GM19455 (cell line): Measurements from ENCODE around the gene SEC61G.

ENCODE experiments used
- ATAC-seq: cut with Tn5 transposase; IDR thresholded peaks from one replicate; pipeline ENCODE4 v1.9.1; 2021; ENCODE audit not compliant: unreplicated experiment

SEC61G gene

GRCh38 chr7:54769203-54769602 is 10.2 kb upstream of the SEC61G start:
- ATAC-seq, result no peak

DNA sequence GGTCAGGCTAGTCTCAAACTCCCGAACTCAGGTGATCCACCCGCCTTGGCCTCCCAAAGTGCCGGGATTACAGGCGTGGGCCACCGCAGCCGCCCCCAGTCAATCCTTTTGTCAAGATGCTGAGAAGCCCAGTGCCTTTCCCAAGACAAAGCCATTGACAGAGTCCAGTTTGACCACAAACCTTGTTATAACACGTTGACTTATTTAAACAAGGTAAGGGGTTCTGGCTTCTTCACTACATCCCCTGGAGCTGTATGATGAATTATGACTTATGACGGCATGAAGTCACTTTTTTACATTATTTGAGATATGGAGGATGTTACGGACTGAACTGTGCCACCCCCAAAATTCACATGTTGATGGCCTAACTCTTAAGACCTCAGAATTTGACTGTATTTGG is 5.8 kb upstream of the SEC61G start:
- no peak for ATAC-seq

DNA sequence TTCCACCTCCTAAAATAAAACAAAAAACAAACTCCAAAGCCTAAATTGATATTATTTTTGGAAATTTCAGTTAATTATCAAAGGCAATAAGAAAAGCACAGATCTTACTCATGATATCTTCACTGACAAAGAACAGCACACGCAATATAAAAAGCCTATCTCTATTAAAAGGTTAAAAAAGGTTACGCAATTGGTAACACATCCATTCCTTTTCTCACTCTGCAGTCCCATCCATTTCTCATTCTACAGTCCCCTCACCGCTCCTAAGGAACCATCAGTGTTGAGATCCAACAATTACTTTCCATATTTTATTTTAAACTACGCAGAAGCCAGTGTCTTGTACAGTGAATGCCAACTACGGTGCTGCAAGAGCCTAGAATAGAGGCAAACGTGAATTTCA is 1.3 kb downstream of the SEC61G start:
- ATAC-seq, result no peak

- no peak for ATAC-seq
Measured at GRCh38 chr7:54749200-54749599, 9.8 kb downstream of the SEC61G start.

GRCh38 chr7:54747234-54747633 is 11.8 kb downstream of the SEC61G start:
- ATAC-seq, result no peak

GRCh38 chr7:54743580-54743979 is 15.4 kb downstream of the SEC61G start:
- no peak for ATAC-seq

DNA sequence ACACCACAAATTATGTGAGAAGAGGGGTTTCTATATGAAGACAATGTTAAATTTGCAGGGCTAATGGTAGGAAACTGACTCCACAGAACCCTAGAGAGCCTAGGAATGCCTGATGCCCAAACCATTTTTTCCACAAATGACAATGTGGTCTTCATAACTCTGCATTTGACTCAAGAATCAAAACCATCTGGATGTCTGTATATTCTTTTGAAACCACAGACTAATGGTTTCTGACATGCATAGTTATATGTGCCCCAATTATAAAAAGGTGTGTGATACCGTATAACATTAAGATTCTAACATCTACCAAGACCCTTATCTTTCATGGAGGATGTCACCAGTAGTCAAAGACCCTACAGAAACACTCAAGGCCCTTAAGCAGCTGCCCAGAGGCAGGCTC is 20.3 kb downstream of the SEC61G start:
- ATAC-seq, result no peak

GRCh38 chr7:54729107-54729506 is 29.9 kb downstream of the SEC61G start:
- ATAC-seq, result no peak

DNA sequence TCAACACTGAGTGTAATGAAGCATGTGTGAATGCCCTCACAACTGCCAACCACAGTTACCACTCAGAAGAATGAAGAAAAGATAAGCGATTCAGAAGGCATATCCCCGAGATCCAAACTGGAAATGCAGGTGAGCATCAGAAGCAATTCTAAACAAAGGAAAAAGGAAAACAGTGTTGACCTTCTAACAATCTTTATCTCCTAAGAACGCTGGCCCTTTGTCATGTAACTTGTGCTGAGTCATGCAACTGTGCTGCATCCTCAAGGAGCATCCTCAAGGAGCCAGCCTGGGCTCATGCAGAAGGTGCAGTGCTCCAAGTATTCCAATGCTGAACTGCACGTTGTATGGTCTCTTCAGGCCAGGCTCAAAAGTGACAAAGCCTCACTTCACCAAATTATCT is 30.6 kb downstream of the SEC61G start:
- no peak for ATAC-seq

DNA sequence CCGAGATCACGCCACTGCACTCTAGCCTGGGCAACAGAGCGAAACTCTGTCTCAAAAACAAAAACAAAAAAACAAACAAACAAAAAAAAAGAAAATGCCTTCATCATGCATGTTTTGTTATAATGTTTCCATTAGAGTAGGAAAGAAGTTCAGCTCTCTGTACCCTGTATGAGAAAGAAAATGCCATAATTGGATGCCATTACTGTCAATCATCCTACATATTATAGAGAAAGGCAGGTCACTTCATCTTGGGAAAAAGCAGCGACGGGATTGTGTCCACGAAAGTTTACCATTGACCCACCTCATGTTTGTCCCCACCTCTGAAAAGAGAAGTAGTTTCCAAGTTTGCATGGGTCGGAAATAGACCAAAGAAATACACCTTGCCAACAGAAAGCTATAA is 33.8 kb downstream of the SEC61G start:
- no peak for ATAC-seq

GRCh38 chr7:54722502-54722901 is 36.5 kb downstream of the SEC61G start:
- no peak for ATAC-seq

GRCh38 chr7:54722026-54722425 is 37.0 kb downstream of the SEC61G start:
- no peak for ATAC-seq

GRCh38 chr7:54719974-54720373 is 39.0 kb downstream of the SEC61G start:
- no peak for ATAC-seq

DNA sequence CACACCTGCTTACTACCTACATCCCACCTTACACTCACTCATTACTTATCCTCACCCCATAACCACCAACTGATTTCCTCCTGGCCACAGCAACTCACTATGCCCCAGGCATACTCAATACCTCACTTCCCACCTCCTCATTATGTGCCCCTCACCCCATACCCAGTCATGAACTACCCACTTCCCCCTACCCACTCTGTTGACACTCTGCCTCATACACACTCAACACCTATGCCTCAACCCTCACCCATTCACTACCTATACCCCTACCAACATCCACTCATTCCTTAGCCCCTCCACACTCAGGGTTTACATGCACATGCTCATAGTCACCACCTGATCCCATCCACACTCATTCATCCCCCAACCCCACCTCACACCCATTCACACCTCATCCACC is 39.6 kb downstream of the SEC61G start:
- ATAC-seq, result no peak

DNA sequence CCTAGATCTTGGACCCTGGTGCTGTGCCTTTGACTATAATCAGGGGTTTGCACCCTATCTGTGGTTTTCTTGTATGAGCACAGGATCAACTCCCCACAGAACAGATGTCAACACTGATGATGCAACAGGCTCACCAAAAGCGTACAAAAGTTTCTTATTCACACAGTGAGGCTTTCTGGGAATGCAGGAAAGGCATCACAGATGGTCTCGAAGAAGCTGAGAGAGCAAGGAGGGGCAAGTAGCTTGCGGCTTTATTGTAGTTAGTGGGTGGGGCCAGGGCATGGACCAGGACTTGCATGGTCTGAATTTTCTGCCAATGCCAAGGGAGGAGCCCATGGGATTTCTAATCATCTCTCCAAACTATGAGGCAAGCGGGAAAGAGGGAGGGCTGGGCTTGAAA is 46.2 kb downstream of the SEC61G start:
- no peak for ATAC-seq

GRCh38 chr7:54711900-54712595 is 47.0 kb downstream of the SEC61G start:
- no peak for ATAC-seq

GRCh38 chr7:54709283-54709682 is 49.7 kb downstream of the SEC61G start:
- no peak for ATAC-seq

GRCh38 chr7:54705436-54705835 is 53.6 kb downstream of the SEC61G start:
- ATAC-seq, result no peak

DNA sequence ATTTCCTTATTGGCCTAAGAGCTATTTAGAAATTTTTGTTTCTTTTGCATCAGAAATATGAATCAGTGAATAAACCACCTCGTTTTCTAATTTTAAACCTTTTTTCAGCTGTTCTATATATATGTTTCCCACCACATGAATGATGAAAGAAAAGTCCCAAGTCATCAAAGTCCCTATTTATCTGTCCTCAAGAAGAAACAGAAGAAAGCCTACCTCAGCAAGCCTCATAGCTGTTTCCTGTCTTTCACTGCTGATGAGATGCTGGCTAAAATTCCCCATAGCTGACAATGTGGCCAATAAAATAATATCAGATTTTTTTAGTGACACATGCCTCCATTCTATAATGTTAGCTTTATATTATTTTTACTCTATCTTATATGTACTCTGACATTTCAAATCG is 54.2 kb downstream of the SEC61G start:
- ATAC-seq, result no peak
